ENCODE results near the gene TEAD2. TPM values are rescaled to one million over a fixed set of nuclear protein-coding genes. Genes with fewer than 3 reads are reported as not detected.

The TEAD2 gene
- total and polyA plus RNA-seq, 9 of the 15 experiments (the other 6 are each of a cell fraction or from before 2014, with no cell fraction given), result 1.6 to 27.0 (median 13.9) TPM

DNA sequence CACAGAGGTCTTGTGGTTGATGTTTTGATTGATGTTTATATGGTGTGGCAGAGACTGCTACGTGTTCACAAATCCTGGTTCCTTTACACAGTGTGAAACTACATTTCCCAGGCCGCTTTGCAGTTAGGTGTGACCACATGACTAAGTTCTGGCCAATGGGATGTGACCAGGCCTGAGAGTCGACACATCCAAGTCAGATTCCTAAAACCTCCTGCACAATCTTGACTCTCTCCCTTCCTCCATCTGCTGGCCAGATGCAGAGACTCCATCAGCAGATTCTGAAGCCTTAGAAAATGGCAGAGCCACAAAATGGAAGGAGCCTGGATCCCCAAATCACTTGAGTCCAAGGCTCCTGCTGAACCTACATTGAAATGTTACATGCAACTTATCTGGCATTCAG, 14.4 kb downstream of the TEAD2 start (continued):
- TF ChIP-seq, protein P1, sequence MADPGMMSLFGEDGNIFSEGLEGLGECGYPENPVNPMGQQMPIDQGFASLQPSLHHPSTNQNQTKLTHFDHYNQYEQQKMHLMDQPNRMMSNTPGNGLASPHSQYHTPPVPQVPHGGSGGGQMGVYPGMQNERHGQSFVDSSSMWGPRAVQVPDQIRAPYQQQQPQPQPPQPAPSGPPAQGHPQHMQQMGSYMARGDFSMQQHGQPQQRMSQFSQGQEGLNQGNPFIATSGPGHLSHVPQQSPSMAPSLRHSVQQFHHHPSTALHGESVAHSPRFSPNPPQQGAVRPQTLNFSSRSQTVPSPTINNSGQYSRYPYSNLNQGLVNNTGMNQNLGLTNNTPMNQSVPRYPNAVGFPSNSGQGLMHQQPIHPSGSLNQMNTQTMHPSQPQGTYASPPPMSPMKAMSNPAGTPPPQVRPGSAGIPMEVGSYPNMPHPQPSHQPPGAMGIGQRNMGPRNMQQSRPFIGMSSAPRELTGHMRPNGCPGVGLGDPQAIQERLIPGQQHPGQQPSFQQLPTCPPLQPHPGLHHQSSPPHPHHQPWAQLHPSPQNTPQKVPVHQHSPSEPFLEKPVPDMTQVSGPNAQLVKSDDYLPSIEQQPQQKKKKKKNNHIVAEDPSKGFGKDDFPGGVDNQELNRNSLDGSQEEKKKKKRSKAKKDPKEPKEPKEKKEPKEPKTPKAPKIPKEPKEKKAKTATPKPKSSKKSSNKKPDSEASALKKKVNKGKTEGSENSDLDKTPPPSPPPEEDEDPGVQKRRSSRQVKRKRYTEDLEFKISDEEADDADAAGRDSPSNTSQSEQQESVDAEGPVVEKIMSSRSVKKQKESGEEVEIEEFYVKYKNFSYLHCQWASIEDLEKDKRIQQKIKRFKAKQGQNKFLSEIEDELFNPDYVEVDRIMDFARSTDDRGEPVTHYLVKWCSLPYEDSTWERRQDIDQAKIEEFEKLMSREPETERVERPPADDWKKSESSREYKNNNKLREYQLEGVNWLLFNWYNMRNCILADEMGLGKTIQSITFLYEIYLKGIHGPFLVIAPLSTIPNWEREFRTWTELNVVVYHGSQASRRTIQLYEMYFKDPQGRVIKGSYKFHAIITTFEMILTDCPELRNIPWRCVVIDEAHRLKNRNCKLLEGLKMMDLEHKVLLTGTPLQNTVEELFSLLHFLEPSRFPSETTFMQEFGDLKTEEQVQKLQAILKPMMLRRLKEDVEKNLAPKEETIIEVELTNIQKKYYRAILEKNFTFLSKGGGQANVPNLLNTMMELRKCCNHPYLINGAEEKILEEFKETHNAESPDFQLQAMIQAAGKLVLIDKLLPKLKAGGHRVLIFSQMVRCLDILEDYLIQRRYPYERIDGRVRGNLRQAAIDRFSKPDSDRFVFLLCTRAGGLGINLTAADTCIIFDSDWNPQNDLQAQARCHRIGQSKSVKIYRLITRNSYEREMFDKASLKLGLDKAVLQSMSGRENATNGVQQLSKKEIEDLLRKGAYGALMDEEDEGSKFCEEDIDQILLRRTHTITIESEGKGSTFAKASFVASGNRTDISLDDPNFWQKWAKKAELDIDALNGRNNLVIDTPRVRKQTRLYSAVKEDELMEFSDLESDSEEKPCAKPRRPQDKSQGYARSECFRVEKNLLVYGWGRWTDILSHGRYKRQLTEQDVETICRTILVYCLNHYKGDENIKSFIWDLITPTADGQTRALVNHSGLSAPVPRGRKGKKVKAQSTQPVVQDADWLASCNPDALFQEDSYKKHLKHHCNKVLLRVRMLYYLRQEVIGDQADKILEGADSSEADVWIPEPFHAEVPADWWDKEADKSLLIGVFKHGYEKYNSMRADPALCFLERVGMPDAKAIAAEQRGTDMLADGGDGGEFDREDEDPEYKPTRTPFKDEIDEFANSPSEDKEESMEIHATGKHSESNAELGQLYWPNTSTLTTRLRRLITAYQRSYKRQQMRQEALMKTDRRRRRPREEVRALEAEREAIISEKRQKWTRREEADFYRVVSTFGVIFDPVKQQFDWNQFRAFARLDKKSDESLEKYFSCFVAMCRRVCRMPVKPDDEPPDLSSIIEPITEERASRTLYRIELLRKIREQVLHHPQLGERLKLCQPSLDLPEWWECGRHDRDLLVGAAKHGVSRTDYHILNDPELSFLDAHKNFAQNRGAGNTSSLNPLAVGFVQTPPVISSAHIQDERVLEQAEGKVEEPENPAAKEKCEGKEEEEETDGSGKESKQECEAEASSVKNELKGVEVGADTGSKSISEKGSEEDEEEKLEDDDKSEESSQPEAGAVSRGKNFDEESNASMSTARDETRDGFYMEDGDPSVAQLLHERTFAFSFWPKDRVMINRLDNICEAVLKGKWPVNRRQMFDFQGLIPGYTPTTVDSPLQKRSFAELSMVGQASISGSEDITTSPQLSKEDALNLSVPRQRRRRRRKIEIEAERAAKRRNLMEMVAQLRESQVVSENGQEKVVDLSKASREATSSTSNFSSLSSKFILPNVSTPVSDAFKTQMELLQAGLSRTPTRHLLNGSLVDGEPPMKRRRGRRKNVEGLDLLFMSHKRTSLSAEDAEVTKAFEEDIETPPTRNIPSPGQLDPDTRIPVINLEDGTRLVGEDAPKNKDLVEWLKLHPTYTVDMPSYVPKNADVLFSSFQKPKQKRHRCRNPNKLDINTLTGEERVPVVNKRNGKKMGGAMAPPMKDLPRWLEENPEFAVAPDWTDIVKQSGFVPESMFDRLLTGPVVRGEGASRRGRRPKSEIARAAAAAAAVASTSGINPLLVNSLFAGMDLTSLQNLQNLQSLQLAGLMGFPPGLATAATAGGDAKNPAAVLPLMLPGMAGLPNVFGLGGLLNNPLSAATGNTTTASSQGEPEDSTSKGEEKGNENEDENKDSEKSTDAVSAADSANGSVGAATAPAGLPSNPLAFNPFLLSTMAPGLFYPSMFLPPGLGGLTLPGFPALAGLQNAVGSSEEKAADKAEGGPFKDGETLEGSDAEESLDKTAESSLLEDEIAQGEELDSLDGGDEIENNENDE (IDR thresholded peaks at IDR 0.05; ENCODE audit: low read depth, low read length), result no peak
- TF ChIP-seq YBX1 (IDR thresholded peaks at IDR 0.05) (no peak), KLF13 (tag; IDR thresholded peaks at IDR 0.05; ENCODE audit: borderline replicate concordance, low read depth) (no peak), PHB2 (IDR thresholded peaks at IDR 0.05; ENCODE audit: low read depth) (no peak), TCF7 (IDR thresholded peaks at IDR 0.05; ENCODE audit: borderline replicate concordance) (no peak), DDX20 (tag; IDR thresholded peaks at IDR 0.05; ENCODE audit: low read depth) (no peak), ATF1 (CRISPR knock-in tag; IDR thresholded peaks at IDR 0.05) (no peak), ATF1 (tag; IDR thresholded peaks at IDR 0.05) (peak; percentile 45; the same call in 1 of the 2 replicates), MCM3 (IDR thresholded peaks at IDR 0.05) (no peak), ZNF449 (CRISPR knock-in tag; IDR thresholded peaks at IDR 0.05) (no peak), KDM1A (IDR thresholded peaks at IDR 0.05) (no peak), ATF7 (IDR thresholded peaks at IDR 0.05) (0 out of 2 replicates have a peak, but pooled peaks have one; percentile 20), EGR1 (conservative IDR thresholded peaks at IDR 0.05) (no peak), ZNF695 (CRISPR knock-in tag; IDR thresholded peaks at IDR 0.05) (no peak), NRF1 (conservative IDR thresholded peaks at IDR 0.05 in 1 of 2, IDR thresholded peaks at IDR 0.05 in 1 of 2) (peak in 1 of 2 experiments; percentile 24; a peak in 1 of 4 replicates), ZFP30 (CRISPR knock-in tag; IDR thresholded peaks at IDR 0.05; ENCODE audit: borderline replicate concordance) (no peak)
- TF ChIP-seq, protein P2, sequence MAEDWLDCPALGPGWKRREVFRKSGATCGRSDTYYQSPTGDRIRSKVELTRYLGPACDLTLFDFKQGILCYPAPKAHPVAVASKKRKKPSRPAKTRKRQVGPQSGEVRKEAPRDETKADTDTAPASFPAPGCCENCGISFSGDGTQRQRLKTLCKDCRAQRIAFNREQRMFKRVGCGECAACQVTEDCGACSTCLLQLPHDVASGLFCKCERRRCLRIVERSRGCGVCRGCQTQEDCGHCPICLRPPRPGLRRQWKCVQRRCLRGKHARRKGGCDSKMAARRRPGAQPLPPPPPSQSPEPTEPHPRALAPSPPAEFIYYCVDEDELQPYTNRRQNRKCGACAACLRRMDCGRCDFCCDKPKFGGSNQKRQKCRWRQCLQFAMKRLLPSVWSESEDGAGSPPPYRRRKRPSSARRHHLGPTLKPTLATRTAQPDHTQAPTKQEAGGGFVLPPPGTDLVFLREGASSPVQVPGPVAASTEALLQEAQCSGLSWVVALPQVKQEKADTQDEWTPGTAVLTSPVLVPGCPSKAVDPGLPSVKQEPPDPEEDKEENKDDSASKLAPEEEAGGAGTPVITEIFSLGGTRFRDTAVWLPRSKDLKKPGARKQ (CRISPR knock-in tag; IDR thresholded peaks at IDR 0.05), result no peak

Measured in K562 (cell line).